NCI-H345 treated with DMSO at 0.1 percent for 48 hours (cell line): ENCODE measurements around the gene XIRP2.
"Not testable (repeated sequence)": the region's sequence is repeated elsewhere in the genome, so short reads cannot be mapped to it uniquely, and the experiment has no call there.

Experiments used
- DNase-seq: peaks from one replicate; lab custom pipeline; 2025; ENCODE audit not compliant: unreplicated experiment; lab: John Stamatoyannopoulos, UW

Gene XIRP2

DNA sequence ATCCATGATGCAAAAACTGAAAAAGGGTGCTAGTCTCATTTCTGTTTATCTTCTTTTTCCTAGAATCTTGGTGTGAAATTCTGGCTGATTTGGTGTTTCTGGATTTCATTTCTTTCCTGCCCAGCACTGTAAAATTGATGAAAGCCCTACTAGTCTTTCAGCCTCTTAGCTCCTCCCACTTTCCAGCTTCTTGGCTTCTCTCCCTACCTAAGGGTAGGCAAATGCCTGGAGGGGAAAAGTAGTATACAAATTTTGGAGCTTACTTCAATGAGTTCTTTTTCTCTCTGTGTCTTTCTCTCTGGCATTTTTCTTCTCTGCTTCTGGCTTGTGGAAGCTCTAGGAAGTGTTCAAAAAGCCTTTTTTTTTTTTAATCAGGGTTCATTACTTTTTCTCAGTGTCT is 160.5 kb downstream of the XIRP2 start:
- DNase-seq = no peak

GRCh38 chr2:167049659-167050058 is 161.4 kb downstream of the XIRP2 start:
- no peak for DNase-seq

GRCh38 chr2:167052825-167053224 is 164.5 kb downstream of the XIRP2 start:
- no peak for DNase-seq

DNA sequence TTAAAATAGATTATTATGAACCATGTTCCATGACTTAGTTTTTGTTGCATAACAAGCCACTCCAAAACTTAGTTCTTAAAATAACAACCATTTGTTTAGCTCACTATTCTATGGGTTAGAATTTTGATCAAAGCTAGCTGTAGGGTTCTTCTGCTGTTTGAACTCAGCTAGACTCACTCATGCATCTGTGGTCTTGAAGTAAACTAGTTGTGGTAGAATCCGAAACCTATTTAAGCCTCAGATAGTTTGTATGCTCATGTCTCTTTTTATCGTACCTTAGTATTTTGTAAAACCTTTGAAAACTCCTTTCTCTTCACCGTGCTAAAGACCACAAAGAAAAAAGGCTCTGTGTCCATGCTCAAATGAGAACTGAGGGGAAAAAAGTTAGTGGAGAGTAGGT is 166.6 kb downstream of the XIRP2 start:
- no peak for DNase-seq

- no peak for DNase-seq
These were observed 169.2 kb downstream of the XIRP2 start for GRCh38 chr2:167057446-167057845.

- DNase-seq = no peak
These were observed 170.9 kb downstream of the XIRP2 start for GRCh38 chr2:167059173-167059572.

DNA sequence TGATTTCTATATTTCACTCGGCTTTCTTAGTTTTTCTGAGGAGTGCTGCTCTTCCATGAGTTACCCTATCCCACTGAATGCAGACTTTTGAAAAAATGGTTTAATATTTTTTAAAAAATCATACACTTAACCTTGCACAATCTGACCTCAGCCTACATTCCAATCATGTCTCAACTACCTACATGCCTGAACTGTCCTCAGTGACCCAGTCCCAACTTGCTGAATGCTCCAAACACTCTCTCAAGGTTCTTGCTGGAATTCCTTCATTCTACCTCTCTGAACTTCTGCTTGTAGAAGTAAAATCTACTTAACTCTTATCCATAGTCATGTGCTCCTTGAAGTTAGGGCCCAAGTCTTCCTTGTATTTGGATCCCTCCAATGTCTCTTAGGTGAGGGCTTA is 181.6 kb downstream of the XIRP2 start:
- no peak for DNase-seq

DNA sequence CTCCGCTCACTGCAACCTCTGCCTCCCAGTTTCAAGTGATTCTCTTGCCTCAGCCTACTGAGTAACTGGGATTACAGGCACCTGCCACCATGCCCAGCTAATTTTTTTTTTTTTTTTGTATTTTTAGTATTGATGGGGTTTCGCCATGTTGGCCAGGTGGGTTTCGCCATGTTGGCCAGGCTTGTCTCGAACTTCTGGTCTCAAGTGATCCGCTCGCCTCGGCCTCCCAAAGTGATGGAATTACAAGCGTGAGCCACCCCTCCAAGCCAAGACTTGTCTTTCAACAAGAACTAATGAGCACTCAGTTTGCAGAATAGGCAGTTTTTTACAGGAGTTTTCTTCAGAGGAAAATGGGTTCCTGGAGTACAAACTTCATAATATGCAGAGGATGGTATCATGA is 187.4 kb downstream of the XIRP2 start:
- not testable (repeated sequence) for DNase-seq

GRCh38 chr2:167098931-167099330 is 210.7 kb downstream of the XIRP2 start:
- DNase-seq = not testable (repeated sequence)

DNA sequence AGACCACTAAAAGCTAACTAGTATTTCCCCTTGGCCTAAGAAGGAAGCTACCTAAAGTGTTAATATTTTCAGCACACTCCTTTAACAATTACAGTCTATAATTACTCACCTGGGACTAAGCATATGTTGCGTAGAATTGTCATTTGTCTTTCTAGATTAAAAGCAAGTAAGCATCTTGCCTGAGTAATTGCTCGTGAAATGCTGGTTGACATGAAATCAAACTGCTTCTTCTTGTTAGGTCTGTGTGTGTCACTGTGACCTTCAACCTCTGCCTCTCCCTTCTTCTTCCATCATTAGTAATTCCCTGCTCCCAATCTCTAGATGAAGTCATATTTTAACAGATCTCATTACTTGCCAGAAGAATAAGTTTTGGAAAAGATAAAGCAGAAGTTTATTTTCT is 212.2 kb downstream of the XIRP2 start:
- DNase-seq = no peak

DNA sequence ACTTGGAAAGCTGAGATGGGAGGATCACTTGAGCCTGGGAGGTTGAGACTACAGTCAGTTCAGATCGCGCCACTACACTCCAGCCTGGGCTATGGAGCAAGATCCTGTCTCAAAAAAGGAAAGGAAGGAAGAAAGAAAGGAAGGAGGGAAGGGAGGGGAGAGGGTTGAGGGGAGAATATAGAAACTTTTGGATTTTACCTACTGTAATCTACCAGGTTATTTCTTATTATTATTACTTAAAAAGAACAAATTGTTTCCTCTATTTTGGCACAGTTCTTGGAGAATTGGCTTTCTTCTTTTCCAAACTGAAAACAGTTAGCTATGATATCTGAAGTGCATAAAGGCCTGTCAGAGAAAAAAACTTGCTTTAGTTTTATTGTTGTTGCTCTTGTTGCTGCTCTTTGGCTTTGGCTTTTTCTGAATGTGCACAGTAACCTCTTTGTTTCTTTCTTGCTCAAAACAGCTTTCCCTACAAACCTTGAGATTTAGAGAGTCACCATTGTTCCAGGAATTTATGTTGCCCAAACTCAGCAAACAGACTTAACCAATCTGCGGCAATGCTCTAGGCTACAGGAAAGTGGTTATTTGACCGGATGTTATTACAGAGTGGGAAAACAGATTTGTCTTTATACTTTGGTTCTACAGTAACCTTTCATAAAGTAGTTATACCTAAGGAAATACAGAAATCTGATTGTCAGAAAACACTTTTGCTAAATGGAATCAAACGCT is 214.9 kb downstream of the XIRP2 start:
- no peak for DNase-seq

DNA sequence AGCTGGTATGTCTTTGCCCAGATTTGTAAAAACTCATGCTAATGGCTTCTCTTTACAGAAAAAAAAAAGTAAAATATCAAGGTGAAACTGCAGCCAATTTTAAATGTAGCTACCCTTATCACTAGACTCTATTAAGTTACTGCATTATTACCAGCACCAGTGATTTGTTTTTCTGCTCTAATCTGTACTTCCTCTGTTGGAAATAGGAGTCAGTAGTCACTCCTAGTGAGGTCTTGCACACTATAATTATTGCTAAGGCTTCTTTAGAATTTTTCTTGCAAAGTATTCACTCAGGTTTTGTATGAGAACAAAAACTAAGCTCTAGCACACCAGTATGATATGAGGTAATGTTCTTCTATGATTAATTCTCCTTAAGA is 215.5 kb downstream of the XIRP2 start:
- DNase-seq = no peak

DNA sequence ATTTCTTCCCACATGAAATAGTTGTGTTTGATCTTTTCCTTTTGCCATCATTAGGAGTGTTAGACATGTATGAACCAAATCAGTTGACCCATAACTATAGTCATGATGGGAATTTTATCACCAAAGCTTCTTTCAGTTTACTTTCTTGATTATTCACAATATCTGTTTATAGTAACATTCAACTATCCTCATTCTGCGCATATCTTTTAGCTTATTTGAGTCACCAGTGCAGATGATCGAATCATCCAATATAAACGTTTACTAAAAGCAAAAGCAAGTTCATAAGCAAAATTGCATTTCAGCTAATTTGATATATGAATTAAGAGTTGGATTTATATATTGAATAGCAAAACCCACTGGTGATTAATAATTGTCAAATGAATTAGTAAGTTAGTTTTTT is 216.4 kb downstream of the XIRP2 start:
- DNase-seq = no peak

DNA sequence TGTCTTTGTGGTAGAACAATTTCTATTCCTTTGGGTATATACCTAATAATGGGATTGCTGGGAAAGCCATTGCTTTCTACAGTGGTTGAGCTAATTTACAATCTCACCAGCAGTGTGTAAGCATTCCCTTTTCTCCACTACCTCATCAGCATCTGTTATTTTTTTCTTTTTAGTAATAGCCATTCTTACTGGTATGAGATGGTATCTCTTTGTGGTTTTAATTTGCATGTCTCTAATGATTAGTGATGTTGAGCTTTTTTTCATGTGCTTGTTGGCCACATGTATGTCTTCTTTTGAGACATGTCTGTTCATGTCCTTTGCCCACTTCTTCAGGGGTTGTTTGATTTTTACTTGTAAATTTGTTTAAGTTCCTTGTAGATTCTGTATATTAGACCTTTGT is 221.4 kb downstream of the XIRP2 start:
- not testable (repeated sequence) for DNase-seq

GRCh38 chr2:167110345-167110744 is 222.1 kb downstream of the XIRP2 start:
- no peak for DNase-seq

GRCh38 chr2:167114018-167114417 is 225.7 kb downstream of the XIRP2 start:
- DNase-seq = no peak

DNA sequence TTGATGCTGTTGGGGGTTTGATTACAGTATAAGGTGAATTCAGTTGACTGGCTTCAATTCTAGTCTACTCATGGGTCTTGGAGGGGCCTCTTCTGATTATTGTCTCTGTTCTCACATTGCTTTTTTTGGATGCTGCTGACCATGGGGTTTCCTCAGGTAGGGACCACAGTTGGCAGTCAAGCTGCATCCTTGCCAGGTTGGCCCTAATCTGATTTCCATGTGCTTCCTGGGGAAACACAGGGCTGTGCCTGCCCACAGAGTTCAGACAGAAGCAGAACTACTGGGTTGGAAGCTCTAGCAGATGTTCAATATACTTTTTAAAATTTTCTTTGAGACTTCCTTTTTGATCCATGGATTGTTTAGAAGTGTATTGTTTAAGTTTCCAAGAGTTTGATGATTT is 227.3 kb downstream of the XIRP2 start:
- DNase-seq = no peak

DNA sequence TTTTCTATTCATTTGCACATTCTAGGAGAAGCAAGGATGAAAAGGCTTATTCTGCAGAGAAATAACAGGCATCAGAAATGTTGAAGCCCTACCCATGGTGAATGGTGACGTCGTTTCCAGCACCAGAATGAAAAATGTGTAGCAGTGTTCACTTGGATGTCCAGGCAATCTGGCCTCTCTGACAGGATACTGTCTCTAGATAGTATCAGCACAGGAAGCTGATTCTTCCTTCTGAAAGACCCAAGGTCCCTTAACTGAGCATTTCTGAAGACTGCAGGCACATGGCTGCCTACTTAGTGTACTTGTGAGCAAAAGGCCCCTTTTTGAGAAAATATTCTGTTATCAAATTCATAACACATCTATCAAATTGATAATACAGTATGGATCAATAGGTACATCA is 234.1 kb downstream of the XIRP2 start:
- no peak for DNase-seq

- DNase-seq = no peak
These were observed 237.9 kb downstream of the XIRP2 start for GRCh38 chr2:167126165-167126564.

GRCh38 chr2:167127135-167127534 is 238.9 kb downstream of the XIRP2 start:
- DNase-seq = no peak

- DNase-seq = no peak
These were observed 239.8 kb downstream of the XIRP2 start for GRCh38 chr2:167128130-167128529.

DNA sequence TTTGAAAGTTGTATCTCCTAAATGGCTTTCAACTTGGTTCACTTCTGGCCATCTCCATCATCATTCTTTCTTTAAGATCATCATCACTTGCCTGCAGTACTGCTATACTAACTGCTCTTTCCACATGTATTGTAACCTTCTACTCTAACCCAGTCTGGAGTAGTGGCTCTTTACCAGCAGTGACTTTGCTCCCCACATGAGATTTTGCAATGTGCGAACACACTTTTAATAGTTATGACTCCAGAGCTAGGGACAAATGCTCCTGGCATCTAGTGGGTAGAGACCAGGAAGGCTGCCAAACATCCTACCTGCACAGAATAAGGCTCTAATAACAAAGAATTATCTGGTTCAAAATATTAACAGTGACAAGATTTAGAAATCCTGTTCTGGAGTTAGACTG is 243.8 kb downstream of the XIRP2 start:
- no peak for DNase-seq

DNA sequence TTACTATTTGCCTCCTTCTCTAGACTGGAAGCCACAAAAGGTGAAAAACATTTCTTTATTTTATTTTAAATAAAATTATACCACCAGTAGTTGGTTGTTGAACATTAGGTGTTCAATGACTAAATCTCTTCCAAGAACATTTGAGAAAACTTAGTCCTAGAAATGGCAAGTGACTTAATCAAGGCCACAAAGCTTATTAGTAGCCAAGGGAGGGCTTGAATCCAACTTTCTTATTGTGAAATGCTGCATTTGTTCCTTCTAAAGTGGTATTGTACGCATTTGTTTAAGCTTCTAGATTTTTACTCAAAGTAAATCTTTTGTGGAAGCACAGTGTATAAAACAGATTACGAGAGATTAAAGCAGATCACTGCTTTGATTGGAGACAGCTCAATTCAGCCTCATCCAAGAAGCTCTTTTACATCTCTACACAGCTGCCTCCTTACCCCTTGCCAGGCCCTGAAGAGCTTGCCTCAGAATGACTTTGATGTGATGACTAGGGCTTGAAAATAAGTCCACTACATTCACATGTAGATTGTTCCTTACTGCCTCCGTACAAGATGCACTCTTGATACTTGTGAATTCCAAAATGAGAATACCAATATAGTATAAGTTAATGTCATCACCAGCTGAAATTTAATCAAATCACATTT is 244.8 kb downstream of the XIRP2 start:
- DNase-seq = no peak
